H1 (cell line): Measurements from ENCODE around the gene CDKN3. TPM values are rescaled to one million over a fixed set of nuclear protein-coding genes. Genes with fewer than 3 reads are reported as not detected.
"Not testable (repeated sequence)": the region's sequence is repeated elsewhere in the genome, so short reads cannot be mapped to it uniquely, and the experiment has no call there.

ENCODE experiments used
- CTCF ChIA-PET: fragments of 300-600 bp; sonication (Branson Sonifier 250); formaldehyde crosslinking; loops from one replicate; lab custom pipeline; 2021; ENCODE audit not compliant: partially characterized antibody; lab: Charles Lee
- POLR2A ChIA-PET: fragments of 300-600 bp; sonication (Branson Sonifier 250); formaldehyde crosslinking; loops from one replicate; lab custom pipeline; 2021; ENCODE audit warnings: inconsistent platforms; ENCODE audit not compliant: partially characterized antibody; lab: Charles Lee
- DNase-seq, 2 experiments: peaks; one replicate each; pipeline versions ENCODE4 v3.0.0 to v3.0.0-alpha.2; 2010 to 2022; ENCODE audit warnings: low spot score in 2 of 2, low read depth in 1 of 2, mixed read lengths in 1 of 2
- FAIRE-seq: peaks from 2 replicates; lab custom pipeline; 2011; peaks lifted over from hg19 to GRCh38; lab: Jason Lieb, UNC
- H2AFZ ChIP-seq: 2 replicates; pipeline ENCODE4 v1.8.1; 2012; ENCODE audit warnings: low read length, inconsistent platforms
- H2AK5ac ChIP-seq: 2 replicates; pipeline ENCODE4 v1.6.1; 2013; ENCODE audit warnings: low read depth, low read length
- H2BK120ac ChIP-seq: replicated peaks from 2 replicates; pipeline ENCODE3; 2013; ENCODE audit warnings: low read depth, low read length, inconsistent platforms
- H2BK12ac ChIP-seq: 2 replicates; pipeline ENCODE4 v1.6.1; 2013; ENCODE audit warnings: low read depth, low read length
- H2BK15ac ChIP-seq: 2 replicates; pipeline ENCODE4 v1.6.1; 2013; ENCODE audit warnings: low read length
- H2BK20ac ChIP-seq: 2 replicates; pipeline ENCODE4 v1.6.1; 2013; ENCODE audit warnings: low read length
- H2BK5ac ChIP-seq: 2 replicates; pipeline ENCODE4 v1.6.1; 2013; ENCODE audit warnings: low read depth, low read length
- H3K14ac ChIP-seq: 2 replicates; pipeline ENCODE4 v1.6.1; 2013; ENCODE audit warnings: inconsistent platforms; ENCODE audit not compliant: insufficient read length
- H3K18ac ChIP-seq: 2 replicates; pipeline ENCODE4 v1.6.1; 2013; ENCODE audit warnings: low read length; ENCODE audit errors: extremely low read depth
- H3K23ac ChIP-seq: 2 replicates; pipeline ENCODE4 v1.6.1; 2013; ENCODE audit warnings: inconsistent platforms; ENCODE audit not compliant: insufficient read length
- H3K23me2 ChIP-seq: 2 replicates; pipeline ENCODE4 v1.6.1; 2013; ENCODE audit warnings: low read depth, low read length
- H3K27ac ChIP-seq: 2 replicates; pipeline ENCODE4 v1.6.1; 2011; ENCODE audit warnings: low read depth, low read length, inconsistent platforms
- H3K27me3 ChIP-seq, 4 experiments: replicated peaks in 1 of 4; 1 replicate in 1 of 4; 2 replicates in 3 of 4; pipeline versions ENCODE4 v1.6.1 to v1.8.1; 2011 to 2013; ENCODE audit warnings: low read length in 3 of 4, mild to moderate bottlenecking in 3 of 4, inconsistent platforms in 2 of 4, mixed read lengths in 2 of 4, moderate library complexity in 1 of 4; ENCODE audit not compliant: control insufficient read depth in 3 of 4, insufficient read depth in 3 of 4; ENCODE audit errors: extremely low read depth in 1 of 4
- H3K36me3 ChIP-seq, 4 experiments: 2 replicates each; pipeline versions ENCODE4 v1.6.1 to v1.8.1; 2011 to 2013; ENCODE audit warnings: mild to moderate bottlenecking in 4 of 4, low read length in 3 of 4, moderate library complexity in 2 of 4, control low read depth in 1 of 4, inconsistent platforms in 1 of 4; ENCODE audit not compliant: insufficient read depth in 4 of 4, control insufficient read depth in 2 of 4
- H3K4ac ChIP-seq: replicated peaks from 2 replicates; pipeline ENCODE3; 2013; ENCODE audit warnings: low read length, low read depth, mixed read lengths, inconsistent platforms; ENCODE audit not compliant: insufficient read length
- H3K4me1 ChIP-seq, 4 experiments: replicated peaks in 1 of 4; 1 replicate in 1 of 4; 2 replicates in 3 of 4; pipeline versions ENCODE4 v1.6.1 to v1.8.1; 2011 to 2013; ENCODE audit warnings: low read length in 3 of 4, inconsistent platforms in 2 of 4, mixed read lengths in 1 of 4; ENCODE audit not compliant: insufficient read depth in 4 of 4, control insufficient read depth in 3 of 4
- H3K4me2 ChIP-seq, 2 experiments: 2 replicates each; pipeline versions ENCODE4 v1.6.1 to v1.8.1; 2011 to 2013; ENCODE audit warnings: low read depth in 2 of 2, low read length in 2 of 2, control low read depth in 1 of 2, inconsistent platforms in 1 of 2, mild to moderate bottlenecking in 1 of 2; ENCODE audit not compliant: insufficient read depth in 1 of 2
- H3K4me3 ChIP-seq, 4 experiments: fragments of 200-600, 300-600 bp in 1 of 4; sonication (generic), shearing (Covaris generic), sonication (Bioruptor Twin) in 1 of 4; 2 replicates each; pipeline versions ENCODE4 v1.5.1 to v1.8.1; 2011 to 2016; ENCODE audit warnings: low read length in 4 of 4, low read depth in 3 of 4, control low read depth in 2 of 4, inconsistent platforms in 2 of 4, mild to moderate bottlenecking in 2 of 4, mixed read lengths in 1 of 4, moderate library complexity in 1 of 4; ENCODE audit not compliant: insufficient read depth in 2 of 4; ENCODE audit errors: extremely low read depth in 1 of 4
- H3K56ac ChIP-seq: replicated peaks from 2 replicates; pipeline ENCODE3; 2013; ENCODE audit warnings: low read depth, mild to moderate bottlenecking, mixed read lengths, low read length, inconsistent platforms; ENCODE audit not compliant: insufficient read length
- H3K79me1 ChIP-seq: 2 replicates; pipeline ENCODE4 v1.6.1; 2013; ENCODE audit warnings: low read depth, low read length, control low read depth
- H3K79me2 ChIP-seq, 2 experiments: 2 replicates each; pipeline versions ENCODE4 v1.6.1 to v1.8.1; 2012 to 2013; ENCODE audit warnings: low read length in 2 of 2, mild to moderate bottlenecking in 2 of 2, inconsistent platforms in 1 of 2; ENCODE audit not compliant: insufficient read depth in 2 of 2, control insufficient read depth in 1 of 2
- H3K9ac ChIP-seq, 4 experiments: replicated peaks in 1 of 4; 1 replicate in 1 of 4; 2 replicates in 3 of 4; pipeline versions ENCODE4 v1.6.1 to v1.8.1; 2011 to 2013; ENCODE audit warnings: low read depth in 3 of 4, low read length in 3 of 4, control low read depth in 2 of 4, mild to moderate bottlenecking in 2 of 4, moderate library complexity in 2 of 4, inconsistent platforms in 1 of 4; ENCODE audit errors: extremely low read depth in 1 of 4
- H3K9me3 ChIP-seq, 2 experiments: 2 replicates each; pipeline versions ENCODE4 v1.6.1 to v1.8.1; 2012 to 2013; ENCODE audit warnings: mild to moderate bottlenecking in 2 of 2, moderate library complexity in 2 of 2, control low read depth in 1 of 2, inconsistent platforms in 1 of 2, low read depth in 1 of 2, low read length in 1 of 2, mixed read lengths in 1 of 2; ENCODE audit not compliant: insufficient read depth in 2 of 2
- H4K20me1 ChIP-seq, 2 experiments: replicated peaks in 1 of 2; 2 replicates each; pipeline versions ENCODE3 to v1.8.1; 2011 to 2013; ENCODE audit warnings: inconsistent platforms in 2 of 2, low read length in 2 of 2, mild to moderate bottlenecking in 1 of 2; ENCODE audit not compliant: insufficient read depth in 2 of 2, control insufficient read depth in 1 of 2
- H4K5ac ChIP-seq: 2 replicates; pipeline ENCODE4 v1.6.1; 2013; ENCODE audit warnings: low read length, low read depth, mixed read lengths, inconsistent platforms; ENCODE audit not compliant: insufficient read length
- H4K8ac ChIP-seq: 2 replicates; pipeline ENCODE4 v1.8.0; 2013; ENCODE audit warnings: mild to moderate bottlenecking, moderate library complexity, low read length, inconsistent platforms; ENCODE audit not compliant: insufficient read depth; ENCODE audit errors: extremely low read depth
- H4K91ac ChIP-seq: replicated peaks from 2 replicates; pipeline ENCODE3; 2013; ENCODE audit warnings: low read length, mixed read lengths, inconsistent platforms; ENCODE audit not compliant: insufficient read length
- BCL11A ChIP-seq, 2 experiments: IDR thresholded peaks; one replicate each; pipeline ENCODE4 v1.6.1; 2011; ENCODE audit warnings: low read depth in 2 of 2, low read length in 2 of 2, mild to moderate bottlenecking in 2 of 2
- EZH2 ChIP-seq: fragments of 200-600 bp; sonication (generic); IDR thresholded peaks from 2 replicates; pipeline ENCODE4 v1.7.1; 2012; ENCODE audit warnings: low read depth, mild to moderate bottlenecking, moderate library complexity, low read length, inconsistent platforms; ENCODE audit not compliant: severe bottlenecking
- RNF2 ChIP-seq: fragments of 200-900, 300-1000 bp; sonication (generic); IDR thresholded peaks from 2 replicates; pipeline ENCODE4 v1.7.1; 2016; ENCODE audit warnings: borderline replicate concordance, low read depth, mild to moderate bottlenecking, antibody characterized with exemption, low read length; ENCODE audit not compliant: poor library complexity, severe bottlenecking; ENCODE audit errors: missing control alignments
- WGBS, 2 experiments: shearing (Covaris generic) in 1 of 2; methylation state at CpG; one replicate each; pipeline versions ENCODE4 v1.1.6 to v1.1.7; 2013 to 2015; ENCODE audit warnings: low lambda C conversion rate in 2 of 2, mixed read lengths in 2 of 2, inconsistent platforms in 1 of 2, low coverage in 1 of 2, missing lambda C conversion rate in 1 of 2; ENCODE audit not compliant: insufficient replicate concordance in 2 of 2, insufficient coverage in 1 of 2, insufficient read length in 1 of 2; ENCODE audit errors: extremely low coverage in 1 of 2, missing lambda C conversion rate in 1 of 2; 5-methylcytosine and 5-hydroxymethylcytosine counted together
- polyA plus RNA-seq, 7 experiments: library from polyadenylated mRNA; depleted of rRNA in 3 of 7; stranded (reverse) in 5 of 7; unstranded in 2 of 7; fragments of >200 nt in 5 of 7; fragments of 200-250 nt in 2 of 7; gene quantifications; 1 replicate in 5 of 7; 2 replicates in 1 of 7; 4 replicates in 1 of 7; pipeline versions ENCODE4 v1.2.1 to v1.2.3, GENCODE V29; 2011 to 2013; ENCODE audit warnings: missing spikeins in 2 of 7, mixed read lengths in 2 of 7
- total RNA-seq: library from RNA; stranded (reverse); fragmentation: NEBNext Ultra II Directional; extraction: Animal tissue kit (Norgen Biotek cat#: 25700); gene quantifications from 2 replicates; pipeline ENCODE4 v1.2.1, GENCODE V29; 2021
- TF ChIP-seq, protein P1 (sequence below): IDR thresholded peaks from 2 replicates; pipeline ENCODE4 v1.6.1; 2012; ENCODE audit warnings: low read length, inconsistent platforms

CDKN3 gene
- total and polyA plus RNA-seq, 2 of the 8 experiments (the other 6 are each of a cell fraction or from before 2014, with no cell fraction given), result 43.5 to 48.3 TPM

DNA sequence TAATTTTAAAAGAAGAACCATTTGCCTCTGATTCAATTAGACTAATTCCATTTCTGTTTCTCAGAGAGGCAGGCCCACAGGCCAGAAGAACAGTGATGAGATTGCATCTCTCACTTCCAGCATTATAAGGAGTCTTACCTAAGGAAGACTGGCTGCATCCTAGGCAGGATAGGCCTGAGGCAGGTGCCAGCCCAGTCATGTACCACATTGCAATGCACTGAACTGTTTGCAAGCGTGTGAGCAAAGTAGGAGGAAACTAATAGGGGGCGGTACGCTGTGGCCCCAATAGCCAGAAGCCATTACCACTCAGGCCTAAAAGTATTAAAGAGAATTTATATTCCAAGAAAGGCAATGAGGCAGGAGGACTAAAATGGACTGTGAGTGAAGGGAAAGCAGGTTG lies 56.4 kb downstream of the CDKN3 start (continued):
- no peak for TF ChIP-seq EZH2
- no peak for TF ChIP-seq BCL11A (IDR thresholded peaks at IDR 0.05; ENCODE audit: low read depth in 2 of 2, low read length in 2 of 2)
- TF ChIP-seq, protein P1, sequence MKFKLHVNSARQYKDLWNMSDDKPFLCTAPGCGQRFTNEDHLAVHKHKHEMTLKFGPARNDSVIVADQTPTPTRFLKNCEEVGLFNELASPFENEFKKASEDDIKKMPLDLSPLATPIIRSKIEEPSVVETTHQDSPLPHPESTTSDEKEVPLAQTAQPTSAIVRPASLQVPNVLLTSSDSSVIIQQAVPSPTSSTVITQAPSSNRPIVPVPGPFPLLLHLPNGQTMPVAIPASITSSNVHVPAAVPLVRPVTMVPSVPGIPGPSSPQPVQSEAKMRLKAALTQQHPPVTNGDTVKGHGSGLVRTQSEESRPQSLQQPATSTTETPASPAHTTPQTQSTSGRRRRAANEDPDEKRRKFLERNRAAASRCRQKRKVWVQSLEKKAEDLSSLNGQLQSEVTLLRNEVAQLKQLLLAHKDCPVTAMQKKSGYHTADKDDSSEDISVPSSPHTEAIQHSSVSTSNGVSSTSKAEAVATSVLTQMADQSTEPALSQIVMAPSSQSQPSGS, result no peak
- TF ChIP-seq RNF2, result no peak

DNA sequence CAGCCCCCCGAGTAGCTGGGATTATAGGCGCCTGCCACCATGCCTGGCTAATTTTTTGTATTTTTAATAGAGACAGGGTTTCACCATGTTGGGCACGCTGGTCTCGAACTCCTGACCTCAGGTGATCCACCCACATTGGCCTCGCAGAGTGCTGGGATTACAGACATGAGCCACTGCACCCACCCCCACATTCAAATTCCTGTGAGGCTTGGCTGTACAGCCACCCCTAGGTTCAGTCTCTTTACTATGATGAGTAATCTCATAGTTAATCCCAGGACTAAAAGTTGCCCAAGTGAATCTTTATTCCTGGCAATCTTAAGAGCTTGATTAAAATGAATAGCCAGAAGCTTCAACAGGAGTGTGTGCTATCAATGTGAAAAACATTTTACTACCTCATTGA lies 57.2 kb downstream of the CDKN3 start:
- H3K27ac ChIP-seq, FAIRE-seq, H3K79me2 ChIP-seq, H4K5ac ChIP-seq, H3K36me3 ChIP-seq, H3K9ac ChIP-seq, POLR2A ChIA-PET, H3K18ac ChIP-seq, H3K56ac ChIP-seq, H3K4me1 ChIP-seq, H3K14ac ChIP-seq, H2BK120ac ChIP-seq, H4K8ac ChIP-seq, H3K79me1 ChIP-seq, H2BK12ac ChIP-seq, H4K20me1 ChIP-seq, CTCF ChIA-PET, H3K4ac ChIP-seq, H3K27me3 ChIP-seq, H3K23me2 ChIP-seq, H2BK15ac ChIP-seq, H3K9me3 ChIP-seq, H2AK5ac ChIP-seq, H3K4me3 ChIP-seq, H3K23ac ChIP-seq, H2AFZ ChIP-seq, H2BK5ac ChIP-seq, H2BK20ac ChIP-seq, H3K4me2 ChIP-seq, H4K91ac ChIP-seq, DNase-seq: not testable (repeated sequence)
- 93% methylated on average over 5 of the region's 5 CpGs; no CpG with 5 or more reads in 1 of the 2 experiments for WGBS, 2 experiments
